ENCODE measurements around the gene CTLA4.

The CTLA4 gene

DNA sequence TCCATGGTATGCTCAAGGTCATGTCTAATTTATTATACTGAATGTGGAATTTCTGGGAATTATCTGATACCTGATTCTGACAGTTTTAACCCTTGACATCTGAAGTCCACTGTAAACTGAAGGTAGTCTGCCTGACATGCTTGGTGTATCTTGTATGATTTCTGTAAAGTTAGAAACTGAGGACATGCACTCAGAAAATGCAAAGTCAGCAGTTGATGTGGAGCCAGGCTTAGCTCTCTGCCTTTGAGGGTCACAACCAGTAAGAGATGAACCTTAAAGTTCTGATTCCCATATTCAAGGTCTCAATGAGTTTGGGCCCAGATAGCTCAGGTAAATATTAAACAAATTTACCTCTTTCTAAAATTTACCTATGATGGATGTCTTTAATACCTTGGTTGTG, 12.3 kb upstream of the CTLA4 start:
- H3K4me3 ChIP-seq = no peak overlapping the region
- DNase-seq (ENCODE audit: low spot score) = no peak
- no peak overlapping the region for H3K27ac ChIP-seq
- TF ChIP-seq, protein P1, sequence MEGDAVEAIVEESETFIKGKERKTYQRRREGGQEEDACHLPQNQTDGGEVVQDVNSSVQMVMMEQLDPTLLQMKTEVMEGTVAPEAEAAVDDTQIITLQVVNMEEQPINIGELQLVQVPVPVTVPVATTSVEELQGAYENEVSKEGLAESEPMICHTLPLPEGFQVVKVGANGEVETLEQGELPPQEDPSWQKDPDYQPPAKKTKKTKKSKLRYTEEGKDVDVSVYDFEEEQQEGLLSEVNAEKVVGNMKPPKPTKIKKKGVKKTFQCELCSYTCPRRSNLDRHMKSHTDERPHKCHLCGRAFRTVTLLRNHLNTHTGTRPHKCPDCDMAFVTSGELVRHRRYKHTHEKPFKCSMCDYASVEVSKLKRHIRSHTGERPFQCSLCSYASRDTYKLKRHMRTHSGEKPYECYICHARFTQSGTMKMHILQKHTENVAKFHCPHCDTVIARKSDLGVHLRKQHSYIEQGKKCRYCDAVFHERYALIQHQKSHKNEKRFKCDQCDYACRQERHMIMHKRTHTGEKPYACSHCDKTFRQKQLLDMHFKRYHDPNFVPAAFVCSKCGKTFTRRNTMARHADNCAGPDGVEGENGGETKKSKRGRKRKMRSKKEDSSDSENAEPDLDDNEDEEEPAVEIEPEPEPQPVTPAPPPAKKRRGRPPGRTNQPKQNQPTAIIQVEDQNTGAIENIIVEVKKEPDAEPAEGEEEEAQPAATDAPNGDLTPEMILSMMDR (IDR thresholded peaks at IDR 0.05) = no peak

- TF ChIP-seq, protein P1 (IDR thresholded peaks at IDR 0.05) = no peak
- no peak overlapping the region for H3K27ac ChIP-seq
- no peak overlapping the region for H3K4me3 ChIP-seq
- DNase-seq (ENCODE audit: low spot score) = no peak
These were observed 9.9 kb upstream of the CTLA4 start for GRCh38 chr2:203857656-203858055.

DNA sequence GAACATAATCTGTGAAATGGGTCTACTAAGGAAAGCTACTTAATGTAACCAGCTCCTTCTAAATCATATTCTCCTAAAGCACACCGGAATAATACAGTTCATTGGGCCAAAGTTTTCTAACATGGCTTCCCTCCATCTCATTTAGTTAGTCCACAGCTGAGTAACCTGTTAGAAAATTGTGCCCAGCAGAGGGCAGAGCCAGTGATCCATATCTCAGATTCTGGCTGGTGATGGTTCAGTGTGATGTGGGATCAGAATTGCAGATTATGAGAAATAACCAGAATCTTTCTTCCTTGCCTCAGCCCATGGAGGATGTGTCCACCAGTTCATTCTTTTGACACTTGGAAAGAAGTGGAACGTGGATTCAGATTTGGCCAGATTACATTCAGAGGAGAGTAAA, 9.4 kb upstream of the CTLA4 start:
- no peak overlapping the region for H3K4me3 ChIP-seq
- DNase-seq (ENCODE audit: low spot score) = no peak
- TF ChIP-seq, protein P1 (IDR thresholded peaks at IDR 0.05) = no peak
- peak overlapping the region in 1 of 2 donors; percentile 36 for H3K27ac ChIP-seq

GRCh38 chr2:203859030-203859789, 8.4 kb upstream of the CTLA4 start:
- TF ChIP-seq, protein P1 (IDR thresholded peaks at IDR 0.05) = no peak
- DNase-seq (ENCODE audit: low spot score) = no peak
- H3K27ac ChIP-seq = peak overlapping the region; percentile 53 to 72

GRCh38 chr2:203861197-203861596, 6.4 kb upstream of the CTLA4 start:
- no peak overlapping the region for H3K27ac ChIP-seq
- no peak overlapping the region for H3K4me3 ChIP-seq
- TF ChIP-seq, protein P1 (IDR thresholded peaks at IDR 0.05) = no peak
- DNase-seq (ENCODE audit: low spot score) = no peak

More at GRCh38 chr2:203859030-203859789, 8.4 kb upstream of the CTLA4 start:
- no peak overlapping the region for H3K4me3 ChIP-seq

GRCh38 chr2:203861607-203862006, 6.0 kb upstream of the CTLA4 start:
- no peak overlapping the region for H3K4me3 ChIP-seq
- no peak overlapping the region for H3K27ac ChIP-seq
- TF ChIP-seq, protein P1 (IDR thresholded peaks at IDR 0.05) = no peak
- no peak for DNase-seq (ENCODE audit: low spot score)
